NOMO-1 treated with DMSO at 0.1 percent for 48 hours (cell line): ENCODE results near the gene PRLH.
A peak's percentile ranks its signal among the peaks of the same experiment; 100 is the strongest.

Source experiments
- DNase-seq: peaks from one replicate; lab custom pipeline; 2025; ENCODE audit not compliant: unreplicated experiment; lab: John Stamatoyannopoulos, UW

The PRLH gene, protein sequence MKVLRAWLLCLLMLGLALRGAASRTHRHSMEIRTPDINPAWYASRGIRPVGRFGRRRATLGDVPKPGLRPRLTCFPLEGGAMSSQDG

DNA sequence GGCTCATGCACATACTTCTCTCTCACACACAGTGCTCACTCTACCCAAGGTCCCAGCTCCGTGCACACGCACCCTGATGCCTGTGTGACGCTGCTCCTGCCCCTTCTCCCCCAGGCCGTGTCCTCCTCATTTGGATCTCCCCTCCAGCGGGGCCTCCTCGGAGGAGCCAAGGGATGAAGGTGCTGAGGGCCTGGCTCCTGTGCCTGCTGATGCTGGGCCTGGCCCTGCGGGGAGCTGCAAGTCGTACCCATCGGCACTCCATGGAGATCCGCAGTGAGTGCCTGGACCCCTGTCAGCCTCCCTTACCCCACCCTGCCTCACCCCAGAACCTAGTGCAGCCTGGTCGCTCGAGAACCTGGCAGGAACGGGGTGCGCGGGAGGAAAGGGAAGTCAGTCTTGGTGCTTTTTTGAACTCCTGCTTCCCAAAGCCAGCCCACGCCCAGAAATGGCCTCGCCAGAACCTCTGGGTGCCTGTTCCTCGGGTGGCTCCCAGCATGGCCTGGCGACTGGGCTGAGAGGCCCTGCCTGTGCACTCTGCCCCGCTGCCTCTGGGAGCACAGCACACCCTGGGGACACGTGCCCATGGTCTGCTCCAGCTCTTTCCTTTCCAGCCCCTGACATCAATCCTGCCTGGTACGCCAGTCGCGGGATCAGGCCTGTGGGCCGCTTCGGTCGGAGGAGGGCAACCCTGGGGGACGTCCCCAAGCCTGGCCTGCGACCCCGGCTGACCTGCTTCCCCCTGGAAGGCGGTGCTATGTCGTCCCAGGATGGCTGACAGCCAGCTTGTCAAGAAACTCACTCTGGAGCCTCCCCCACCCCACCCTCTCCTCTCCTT, at the start of gene PRLH:
Gene PRLH (plus strand): TSS at position 174 of the 835 bp plus-strand sequence. CDS start 0 bp downstream, at position 174.
- no peak for DNase-seq

DNA sequence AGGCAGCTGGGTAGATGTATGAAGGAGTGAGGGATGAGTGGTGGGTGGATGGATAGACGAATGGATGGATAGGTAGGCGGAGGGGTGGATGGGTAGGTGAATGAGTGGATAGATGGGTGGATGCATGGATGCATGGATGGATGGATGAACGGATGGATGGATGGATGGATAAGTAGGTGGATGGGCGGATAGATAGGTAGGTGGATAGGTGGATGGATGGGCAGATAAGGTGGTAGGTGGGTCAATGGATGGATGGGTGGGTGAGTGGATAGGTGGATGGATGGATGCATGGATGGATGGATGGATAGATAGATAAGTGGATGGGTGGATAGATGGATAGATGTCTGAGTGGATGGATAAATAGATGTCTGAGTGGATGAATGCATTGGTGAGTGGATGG, 49.2 kb upstream of the PRLH start:
- no peak for DNase-seq

DNA sequence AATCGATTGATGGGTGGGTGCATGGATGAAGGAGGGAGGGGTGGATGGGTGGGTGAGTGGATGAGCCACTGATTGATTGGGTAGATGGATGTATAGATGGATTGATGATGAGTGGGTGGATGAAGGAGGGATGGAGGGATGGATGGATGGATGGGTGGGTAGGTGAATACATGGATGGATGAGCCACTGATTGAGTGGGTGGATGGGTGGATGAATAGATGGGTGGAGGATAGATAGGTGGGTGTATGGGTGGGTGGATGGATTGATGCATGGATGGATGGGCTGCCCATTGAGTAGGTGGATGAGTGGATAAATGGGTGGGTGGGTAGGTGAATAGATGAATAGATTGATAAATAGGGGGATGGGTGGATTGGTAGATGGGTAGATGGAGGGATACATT, 48.4 kb upstream of the PRLH start:
- DNase-seq, result no peak

DNA sequence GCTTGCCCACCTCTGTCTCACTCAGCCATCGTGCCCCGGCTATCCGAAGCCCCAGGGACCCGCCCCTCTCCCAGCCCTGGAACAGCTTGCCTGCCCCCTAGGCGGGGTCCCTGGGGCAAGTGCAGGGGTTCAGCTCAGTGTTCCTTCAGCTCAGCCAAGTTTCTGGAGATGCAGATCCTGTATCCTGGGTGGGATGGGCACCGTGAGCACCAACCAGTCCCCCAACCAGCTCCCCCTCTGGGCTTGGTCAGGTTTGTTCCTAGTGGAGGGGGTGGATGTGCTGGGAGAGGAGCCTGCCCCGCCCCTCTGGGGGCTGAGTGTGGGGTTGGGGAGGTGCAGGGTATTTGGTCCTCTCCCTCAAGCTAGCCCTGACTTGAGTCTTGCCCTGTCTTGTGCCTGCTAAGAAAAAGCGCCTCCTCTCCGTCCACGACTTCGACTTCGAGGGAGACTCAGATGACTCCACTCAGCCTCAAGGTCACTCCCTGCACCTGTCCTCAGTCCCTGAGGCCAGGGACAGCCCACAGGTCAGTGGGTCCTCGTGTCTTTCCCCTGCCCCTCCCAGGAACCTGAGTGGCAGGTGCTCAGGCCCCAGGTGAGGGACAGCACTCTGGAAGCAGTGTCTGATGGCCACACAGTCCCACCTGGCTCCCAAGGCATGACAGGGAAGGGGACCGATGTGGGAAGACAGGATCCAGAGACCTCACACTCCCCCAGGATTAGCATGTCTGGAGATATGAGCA, 46.7 kb upstream of the PRLH start:
- no peak for DNase-seq

DNA sequence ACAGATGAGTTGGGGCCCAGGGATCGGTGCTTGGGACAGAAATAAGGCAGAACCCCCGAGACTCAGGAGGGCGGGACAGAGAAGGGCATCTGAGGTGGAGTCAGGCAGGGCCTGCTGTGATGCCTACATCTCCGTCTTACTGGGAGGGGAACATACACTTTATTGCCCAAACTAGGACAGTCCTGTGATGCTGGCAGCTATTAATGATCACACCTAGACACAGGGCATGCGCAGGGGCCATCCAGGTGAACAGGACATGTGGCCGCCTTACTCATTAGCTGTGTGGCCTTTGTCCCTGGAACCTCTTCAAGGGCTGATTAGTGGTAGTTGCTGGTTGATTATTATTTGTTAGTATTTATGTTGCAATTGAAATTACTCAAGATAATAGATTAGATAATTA, 46.1 kb upstream of the PRLH start:
- DNase-seq, result no peak

DNA sequence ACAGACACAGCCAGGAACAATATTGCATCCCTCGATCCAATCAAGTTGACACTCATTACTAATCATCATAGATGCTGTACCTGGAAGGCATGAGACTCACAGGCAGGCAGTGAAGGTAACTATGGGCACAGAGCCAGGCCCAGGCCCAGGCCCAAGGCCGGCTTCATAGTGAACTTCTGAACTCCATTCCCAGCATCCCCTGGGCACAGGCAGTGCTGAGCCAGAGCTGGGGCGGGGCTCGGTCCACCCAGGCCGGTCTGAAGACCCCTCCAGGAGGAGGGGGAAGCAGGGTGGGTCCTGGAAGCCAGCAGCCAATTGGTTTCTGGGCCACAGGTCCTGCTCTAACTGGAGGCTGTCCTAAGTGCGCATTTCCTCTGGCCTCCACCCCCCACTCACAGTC, 41.7 kb upstream of the PRLH start:
- no peak for DNase-seq

DNA sequence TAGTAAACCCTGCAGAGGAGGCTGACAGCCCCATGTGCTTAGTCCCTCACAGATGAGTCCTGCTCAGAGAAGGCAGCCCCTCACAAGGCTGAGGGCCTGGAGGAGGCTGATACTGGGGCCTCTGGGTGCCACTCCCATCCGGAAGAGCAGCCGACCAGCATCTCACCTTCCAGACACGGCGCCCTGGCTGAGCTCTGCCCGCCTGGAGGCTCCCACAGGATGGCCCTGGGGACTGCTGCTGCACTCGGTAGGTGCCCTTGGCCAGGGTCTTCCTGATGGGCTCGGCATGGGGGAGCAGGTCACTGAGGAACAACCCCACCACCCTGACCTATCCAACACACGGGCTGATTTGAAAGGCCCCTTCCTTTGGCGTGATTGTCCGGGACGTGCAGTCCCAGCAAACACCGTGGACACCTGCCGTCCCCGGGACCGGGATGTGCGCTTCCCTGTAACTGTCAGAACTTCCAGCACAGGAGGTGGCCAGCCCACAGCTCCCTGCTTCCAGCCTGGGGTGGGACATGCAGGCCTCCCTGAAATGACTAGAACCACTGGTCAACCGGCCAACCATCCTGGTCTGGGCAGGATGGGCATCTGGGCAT, 40.7 kb upstream of the PRLH start:
- no peak for DNase-seq

DNA sequence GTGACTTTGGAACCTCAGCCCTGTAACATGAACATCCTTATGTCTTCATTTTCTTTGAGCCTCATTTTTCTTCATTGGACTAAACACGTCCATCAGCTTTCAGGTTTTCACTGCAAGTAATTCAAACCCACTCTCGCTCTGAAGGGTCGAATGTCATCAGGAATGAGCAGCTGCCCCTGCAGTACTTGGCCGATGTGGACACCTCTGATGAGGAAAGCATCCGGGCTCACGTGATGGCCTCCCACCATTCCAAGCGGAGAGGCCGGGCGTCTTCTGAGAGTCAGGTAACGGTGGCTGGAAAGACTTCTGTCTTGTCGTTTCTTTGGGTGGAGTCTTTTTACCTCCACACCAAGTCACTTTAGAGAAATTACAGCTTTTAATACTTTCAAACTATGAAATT, 39.1 kb upstream of the PRLH start:
- DNase-seq, result no peak

DNA sequence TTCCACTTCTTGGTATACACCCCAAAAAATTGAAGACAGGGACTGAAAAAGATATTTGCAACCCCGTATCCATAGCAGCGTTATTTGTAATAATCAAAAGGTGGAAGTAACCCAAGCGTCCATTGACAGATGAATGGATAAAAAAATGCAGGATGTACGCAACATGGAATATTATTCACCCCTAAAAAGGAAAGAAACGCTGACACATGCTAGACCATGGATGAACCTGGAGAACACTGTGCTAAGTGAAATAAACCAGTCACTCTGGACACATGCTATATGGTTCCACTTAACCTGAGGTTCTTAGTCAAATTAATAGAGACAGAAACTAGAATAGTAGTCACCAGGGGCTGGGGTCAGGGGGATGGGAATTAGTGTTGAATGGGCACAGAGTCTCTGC, 38.6 kb upstream of the PRLH start:
- no peak for DNase-seq

DNA sequence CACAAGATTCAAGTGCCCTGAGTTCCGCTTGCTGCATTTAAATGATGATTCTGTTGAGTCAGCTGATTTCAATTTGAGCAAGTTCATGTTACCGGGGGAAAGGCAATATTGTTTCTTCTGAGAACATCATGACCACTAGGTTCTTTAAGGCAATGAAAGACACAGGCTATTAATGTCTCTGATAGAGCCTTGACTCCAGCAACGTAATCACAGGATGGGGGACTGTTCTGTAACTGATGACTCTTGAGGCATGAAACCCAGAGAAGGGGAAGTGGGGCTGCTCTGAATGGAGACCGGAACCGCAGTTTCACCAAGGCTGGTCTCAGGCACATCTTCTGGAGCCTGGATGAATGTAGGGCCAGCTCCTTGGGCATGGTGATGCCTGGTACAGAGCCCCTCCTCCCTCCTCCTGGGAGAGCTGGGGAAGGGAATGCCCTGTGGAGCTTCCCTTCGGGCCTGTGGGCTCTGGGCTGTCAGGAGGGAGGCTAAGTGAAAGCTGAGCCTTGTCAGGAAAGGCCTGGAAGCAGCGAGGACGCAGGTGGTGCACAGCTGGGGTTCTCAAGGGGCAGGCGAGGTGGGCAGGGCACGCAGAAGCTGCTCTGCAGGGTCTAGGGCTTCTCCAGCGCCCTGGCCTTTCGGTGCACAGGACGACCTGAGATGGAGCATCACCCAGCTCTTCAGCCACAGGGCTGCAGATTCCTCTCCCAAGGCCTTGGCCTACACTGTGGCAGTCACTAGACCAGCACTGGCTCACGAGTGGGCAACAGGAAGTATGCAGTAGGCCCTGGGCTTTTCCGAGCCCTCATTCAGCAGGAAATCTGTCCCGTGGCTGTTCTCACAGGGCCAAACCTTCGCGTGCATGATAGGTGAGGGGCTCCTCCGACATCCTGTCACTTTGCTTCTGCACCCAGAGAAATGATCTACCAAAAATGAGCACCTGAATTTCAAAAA, 36.6 kb upstream of the PRLH start:
- DNase-seq, result peak; percentile 89

DNA sequence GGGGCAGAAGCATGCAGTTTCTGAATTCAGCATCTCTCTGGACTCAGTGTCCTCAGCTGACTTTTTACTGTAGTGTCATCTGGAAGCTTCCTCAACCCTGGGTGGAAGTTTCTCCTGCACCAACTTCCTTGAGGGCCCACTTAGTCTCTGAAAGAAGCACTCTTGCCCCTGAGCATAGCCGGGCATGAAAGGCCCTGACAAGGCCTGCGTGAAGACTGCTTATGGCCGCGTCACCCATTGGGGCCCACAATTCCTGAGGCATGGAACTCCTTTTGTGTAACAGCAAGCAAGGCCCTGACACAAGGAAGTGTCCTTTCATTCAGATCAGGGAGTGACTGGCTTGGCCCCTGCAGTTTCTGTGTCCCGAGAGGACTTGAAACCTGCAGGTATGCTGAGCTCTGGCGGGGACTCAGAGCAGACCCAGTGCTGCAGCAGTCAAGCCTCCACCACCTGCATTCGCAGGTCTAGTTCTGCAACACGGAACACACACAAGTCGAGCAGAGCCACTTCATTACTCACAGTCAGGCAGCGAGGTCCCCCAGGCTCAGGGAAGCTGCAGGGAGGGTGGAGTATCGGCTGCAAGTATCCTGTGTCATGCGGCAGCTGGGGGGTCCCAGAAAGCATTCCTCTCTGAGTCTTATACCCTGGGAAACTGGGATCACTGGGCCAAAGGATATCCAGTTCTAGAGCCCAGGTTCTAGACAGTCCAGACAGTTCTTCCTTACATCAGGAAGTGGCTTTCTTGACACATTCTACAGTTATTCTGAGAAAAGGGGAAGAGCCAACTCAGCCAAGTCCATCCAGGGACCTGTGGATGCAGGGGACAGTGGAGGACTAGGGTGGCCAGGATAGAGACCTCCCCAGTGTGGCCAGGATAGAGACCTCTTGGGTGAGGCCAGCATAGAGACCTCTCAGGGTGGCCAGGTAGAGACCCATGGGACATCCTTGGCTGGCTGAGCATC, 35.6 kb upstream of the PRLH start:
- peak; percentile 25 for DNase-seq

DNA sequence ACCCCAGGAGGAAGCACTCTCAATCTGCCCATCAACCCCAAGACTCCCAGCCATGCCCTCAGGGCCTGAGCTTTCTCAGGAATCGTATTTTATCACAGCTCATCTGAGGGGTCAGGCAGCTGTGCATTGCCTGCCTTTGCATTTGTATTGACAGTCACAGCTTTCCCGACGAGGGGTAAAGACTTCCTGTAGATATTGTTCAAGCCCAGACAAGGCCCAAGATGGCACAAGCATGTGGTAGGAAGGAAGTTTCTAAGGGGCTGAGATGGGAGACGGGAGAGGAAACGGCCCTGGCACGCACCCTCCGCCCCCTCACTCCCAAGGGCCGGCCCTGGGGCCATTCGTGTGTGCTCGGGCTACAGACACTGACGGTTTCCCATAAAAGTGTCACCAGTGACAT, 34.2 kb upstream of the PRLH start:
- DNase-seq, result peak; percentile 5

DNA sequence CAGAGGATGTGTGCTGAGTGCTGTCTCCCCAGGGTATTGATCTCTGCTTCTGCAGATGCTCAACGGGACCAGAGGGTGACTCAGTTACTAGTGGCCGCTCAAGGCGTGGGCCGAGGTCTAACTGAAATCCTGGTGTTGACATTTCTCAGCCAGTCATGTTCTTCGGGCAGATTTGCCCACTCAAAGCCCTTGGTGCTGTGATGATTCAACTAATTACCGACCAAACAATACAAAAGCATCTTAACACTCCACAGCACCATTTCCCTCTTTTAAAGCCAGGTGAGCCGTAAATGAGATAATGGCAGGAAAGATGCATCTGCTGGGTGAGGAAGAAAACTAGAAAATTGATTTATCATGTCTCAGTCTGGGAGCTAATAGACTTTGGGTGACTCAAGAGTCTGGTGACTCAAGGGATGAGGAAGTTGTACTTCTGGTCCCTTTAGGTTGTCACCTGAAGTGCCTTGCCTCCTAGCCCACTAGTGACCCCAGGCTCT, 32.7 kb upstream of the PRLH start:
- peak; percentile 76 for DNase-seq

DNA sequence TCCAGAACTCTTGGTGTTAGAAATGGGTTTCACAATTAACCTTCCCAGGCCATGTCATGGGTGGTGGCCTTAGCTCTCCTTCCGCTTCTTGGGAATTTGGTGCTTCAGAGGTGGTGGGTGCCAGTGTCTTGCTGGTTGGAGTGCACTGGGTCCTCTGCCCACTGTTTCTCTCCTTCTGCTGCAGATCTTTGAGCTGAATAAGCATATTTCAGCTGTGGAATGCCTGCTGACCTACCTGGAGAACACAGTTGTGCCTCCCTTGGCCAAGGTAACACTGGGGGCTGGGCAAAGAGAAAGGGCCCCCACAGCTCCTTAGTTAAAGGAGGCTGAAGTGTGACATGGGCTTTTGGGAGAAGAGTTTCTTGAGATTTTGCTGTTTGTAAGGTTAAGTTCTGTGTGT, 32.0 kb upstream of the PRLH start:
- DNase-seq, result no peak

DNA sequence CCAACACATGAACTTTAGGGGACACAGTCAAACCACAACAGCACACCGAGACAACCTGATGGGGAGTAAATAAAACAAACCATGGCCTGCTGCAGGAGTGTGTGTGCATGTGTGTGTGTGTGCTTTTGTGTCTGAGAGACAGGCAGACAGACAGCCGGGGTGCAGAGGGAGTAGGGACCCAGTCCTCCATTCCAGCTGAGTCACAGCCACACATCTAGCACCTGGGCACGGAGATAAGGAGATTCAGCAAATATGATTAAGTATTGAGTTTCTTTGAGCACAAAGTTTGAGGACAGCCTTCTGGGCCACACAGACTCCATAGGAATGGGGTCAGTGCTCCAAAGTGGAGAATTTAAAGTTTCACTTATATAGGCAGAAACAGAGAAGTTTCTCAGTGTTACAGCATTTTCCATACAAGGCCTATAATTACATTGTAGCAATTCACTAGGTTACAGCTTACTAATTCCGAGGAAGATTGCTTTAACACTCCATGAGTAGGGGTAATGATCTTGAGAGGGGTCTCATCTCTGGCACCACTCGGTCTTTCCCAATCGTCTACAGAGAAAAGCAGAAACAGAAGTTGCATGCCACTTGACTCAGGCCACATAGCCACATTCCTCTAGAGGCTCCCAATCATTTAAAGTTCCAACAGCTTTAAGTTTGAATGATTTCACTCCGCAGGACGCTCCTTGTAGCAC, 30.8 kb upstream of the PRLH start:
- peak; percentile 21 for DNase-seq

DNA sequence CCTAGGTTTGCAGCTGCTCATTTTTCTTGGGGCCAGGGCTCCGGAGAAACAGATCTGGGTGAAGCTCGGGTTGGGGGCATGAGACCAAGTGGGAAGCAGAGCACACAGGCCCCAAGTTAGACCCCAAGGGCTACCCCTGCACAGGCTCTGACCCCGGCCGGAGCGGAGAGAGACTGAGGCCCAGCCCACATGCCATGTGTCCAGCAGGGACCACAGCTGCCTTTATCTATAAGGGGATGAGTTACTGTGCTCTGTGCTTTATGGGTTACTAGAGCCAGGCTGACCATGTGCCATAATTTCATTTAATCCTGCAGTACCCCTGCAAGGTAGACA, 30.3 kb upstream of the PRLH start:
- DNase-seq, result no peak

DNA sequence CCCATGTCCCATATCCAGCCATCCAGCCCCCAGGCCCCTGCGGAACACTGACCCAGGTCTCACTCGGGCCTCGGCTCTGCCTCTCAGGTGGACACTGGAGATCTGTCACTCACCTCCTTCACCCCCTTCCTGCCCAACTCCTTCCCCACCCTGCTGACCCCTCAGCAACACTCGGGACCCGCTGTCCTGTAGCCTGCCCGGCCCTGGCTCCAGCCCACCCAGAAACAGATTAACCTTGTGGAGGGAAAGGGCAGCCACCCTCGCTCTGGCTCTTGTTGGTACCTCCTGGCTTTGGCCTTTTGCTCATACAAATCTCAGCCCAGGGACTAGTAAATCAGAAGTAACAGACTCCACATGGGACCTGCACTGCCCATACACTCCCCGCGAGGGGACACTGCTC, 29.8 kb upstream of the PRLH start:
- DNase-seq, result no peak

DNA sequence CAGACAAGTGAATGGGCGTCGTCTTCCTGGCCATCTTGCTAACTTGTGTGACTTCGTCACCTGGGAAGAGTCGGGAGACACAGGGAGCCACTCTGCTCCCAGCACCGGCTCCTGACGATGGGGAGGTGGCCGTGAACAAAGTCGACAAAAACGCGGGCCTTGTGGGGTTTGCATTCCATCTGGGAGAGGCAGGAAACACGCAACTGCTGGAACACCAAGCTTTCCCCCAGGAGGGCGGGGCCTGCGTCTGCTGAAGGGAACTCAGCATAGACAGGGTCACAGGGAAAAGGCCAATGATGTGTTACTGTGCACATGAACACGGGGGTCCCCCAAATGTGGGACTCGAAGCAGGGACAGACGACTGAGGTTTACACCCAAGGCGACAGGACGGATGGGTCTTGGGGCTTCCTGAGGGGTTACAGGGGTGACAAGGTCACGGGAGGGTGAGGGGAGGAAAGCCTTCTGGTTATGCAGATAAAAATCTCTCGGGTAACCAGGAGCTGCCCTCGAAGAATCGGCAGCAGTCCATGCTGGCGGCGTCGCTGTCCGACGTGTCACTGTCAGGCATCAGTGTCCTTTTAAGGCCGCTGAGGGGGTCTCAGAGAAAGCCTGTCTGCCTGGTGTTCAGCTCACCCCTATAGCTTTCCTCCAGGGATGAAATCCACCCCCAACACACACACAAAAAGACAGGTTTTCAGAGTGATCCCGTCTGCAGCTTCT, 28.2 kb upstream of the PRLH start:
- no peak for DNase-seq
